CD1c-positive myeloid dendritic cell (primary cell): ENCODE results near the gene EFNB1.
A peak's percentile ranks its signal among the peaks of the same experiment; 100 is the strongest.

ENCODE experiments used
- DNase-seq: peaks from one replicate; pipeline ENCODE4 v3.0.0-alpha.2; 2016; ENCODE audit errors: extremely low spot score

EFNB1 gene

DNA sequence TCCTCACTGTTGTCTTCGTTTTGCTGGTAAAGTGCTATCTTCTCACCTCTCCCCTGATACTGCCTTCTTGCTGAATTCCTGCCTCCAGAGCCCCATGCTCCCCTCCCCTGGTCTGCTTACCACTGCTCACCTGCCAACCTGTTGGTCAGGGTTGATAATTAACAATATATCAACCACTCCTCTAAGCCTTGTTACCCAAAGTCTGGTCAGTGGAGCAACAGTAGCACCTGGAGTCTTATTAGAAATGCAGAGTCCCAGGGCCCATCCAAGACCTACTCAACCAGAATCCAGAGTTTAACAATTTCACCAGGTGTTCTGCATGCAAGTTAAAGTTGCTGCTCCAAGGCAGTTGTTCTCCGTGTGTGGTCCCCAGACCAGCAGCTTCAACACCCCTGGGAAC, 55.0 kb downstream of the EFNB1 start:
- no peak for DNase-seq

DNA sequence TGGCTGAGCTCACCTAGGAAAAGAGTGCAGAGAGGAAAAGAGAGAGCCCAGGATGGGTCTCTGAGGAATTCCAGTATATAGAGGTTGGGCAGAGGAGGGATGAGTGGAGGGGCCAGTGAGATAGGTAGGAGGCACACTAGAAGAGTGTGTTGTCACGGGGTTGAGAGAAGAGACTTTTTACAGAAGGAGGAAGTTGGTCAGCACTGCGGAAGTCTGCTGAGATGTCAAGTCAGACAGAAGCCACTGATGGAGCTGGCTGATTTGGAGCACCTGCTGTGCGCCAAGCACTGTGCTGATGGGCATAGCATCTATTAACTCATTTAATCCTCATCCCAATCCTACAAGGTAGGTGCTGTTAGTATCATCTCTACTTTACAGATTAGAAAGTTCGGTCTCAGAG, 60.4 kb downstream of the EFNB1 start:
- DNase-seq = peak; percentile 19
